Stimulated activated CD4-positive, alpha-beta T cell treated with anti-CD3 and anti-CD28 coated beads, Interleukin-4, amount 100 ng/mL, for 1 hour (primary cell): ENCODE data around the gene RNF123.
"Not testable (repeated sequence)": the region's sequence is repeated elsewhere in the genome, so short reads cannot be mapped to it uniquely, and the experiment has no call there.

Experiments
- DNase-seq: peaks from one replicate; pipeline ENCODE4 v3.0.0-alpha.2; 2020

Gene RNF123

DNA sequence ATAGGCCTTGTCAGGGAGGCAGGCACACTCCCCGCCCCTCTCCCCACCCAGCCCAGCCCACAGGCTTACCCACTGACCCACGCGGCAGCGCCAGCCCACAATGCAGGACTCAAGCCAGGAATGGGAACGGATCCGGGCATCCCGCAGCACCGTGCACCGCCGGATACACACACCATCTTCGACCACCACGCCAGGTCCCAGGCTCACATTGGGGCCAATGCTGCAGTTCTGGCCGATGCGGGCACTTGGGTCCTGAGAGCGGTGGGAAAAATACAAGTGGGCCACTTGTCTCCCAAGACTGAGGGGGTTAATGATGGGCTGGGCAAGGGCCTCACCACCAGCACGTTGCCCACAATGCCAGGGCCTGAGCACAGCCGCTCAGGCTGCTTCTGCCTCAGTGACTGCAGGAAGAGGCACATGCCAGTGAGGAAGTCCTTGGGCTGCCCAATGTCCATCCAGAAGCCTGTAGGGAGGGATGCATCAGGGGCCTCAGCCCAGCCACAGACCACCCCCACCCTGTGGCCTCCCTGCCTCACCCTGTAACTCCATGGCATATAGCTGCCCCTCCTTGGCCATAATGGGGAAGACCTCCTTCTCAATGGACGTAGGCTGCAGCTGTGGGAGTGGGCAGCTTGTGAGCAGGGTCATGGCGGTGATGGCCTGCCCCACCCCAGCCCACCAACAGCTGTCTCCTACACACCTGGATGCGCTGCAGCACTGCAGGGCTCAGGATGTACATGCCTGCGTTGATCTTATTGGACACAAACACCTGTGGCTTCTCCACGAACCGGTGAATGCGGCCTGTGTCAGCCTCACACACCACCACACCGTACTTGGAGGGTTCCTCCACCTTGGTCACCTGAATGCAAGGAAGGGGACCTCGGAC, 32.8 kb downstream of the RNF123 start:
- DNase-seq: no peak

DNA sequence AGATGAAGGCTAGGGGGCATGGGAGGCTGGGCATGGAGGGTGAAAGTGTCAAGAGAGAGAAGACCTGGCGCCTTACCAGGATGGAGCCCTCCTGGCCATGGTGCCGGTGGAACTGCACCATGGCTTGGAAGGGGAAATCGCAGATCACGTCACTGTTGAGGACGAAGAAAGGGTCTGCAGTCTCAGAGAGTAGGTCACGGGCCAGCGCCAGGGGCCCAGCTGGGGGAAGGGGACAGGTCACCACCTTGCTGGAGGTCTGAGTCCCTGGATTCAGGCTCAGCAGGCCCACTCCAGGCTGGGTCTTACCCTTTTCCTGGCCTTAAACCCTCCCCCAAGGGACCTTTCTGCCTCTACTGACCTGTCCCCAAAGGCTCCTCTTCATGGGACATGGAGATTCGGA, 33.5 kb downstream of the RNF123 start:
- DNase-seq: no peak

DNA sequence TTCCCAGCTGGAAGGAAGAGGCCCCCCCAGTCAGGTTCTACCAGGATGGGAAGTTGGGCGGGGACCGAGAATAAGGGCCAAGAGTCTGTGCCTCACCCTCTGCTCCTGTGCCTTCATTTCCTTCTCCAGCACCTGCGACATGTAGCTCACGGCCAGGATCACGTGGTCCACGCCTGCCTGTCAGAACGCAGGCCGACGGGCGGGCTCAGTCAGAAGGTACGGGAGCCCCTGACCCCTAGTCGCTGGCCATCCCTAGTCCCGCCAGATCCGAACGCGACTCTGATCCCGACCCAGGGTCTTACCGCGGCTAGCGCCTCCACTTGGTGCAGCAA, 33.9 kb downstream of the RNF123 start:
- DNase-seq: peak; percentile 57

DNA sequence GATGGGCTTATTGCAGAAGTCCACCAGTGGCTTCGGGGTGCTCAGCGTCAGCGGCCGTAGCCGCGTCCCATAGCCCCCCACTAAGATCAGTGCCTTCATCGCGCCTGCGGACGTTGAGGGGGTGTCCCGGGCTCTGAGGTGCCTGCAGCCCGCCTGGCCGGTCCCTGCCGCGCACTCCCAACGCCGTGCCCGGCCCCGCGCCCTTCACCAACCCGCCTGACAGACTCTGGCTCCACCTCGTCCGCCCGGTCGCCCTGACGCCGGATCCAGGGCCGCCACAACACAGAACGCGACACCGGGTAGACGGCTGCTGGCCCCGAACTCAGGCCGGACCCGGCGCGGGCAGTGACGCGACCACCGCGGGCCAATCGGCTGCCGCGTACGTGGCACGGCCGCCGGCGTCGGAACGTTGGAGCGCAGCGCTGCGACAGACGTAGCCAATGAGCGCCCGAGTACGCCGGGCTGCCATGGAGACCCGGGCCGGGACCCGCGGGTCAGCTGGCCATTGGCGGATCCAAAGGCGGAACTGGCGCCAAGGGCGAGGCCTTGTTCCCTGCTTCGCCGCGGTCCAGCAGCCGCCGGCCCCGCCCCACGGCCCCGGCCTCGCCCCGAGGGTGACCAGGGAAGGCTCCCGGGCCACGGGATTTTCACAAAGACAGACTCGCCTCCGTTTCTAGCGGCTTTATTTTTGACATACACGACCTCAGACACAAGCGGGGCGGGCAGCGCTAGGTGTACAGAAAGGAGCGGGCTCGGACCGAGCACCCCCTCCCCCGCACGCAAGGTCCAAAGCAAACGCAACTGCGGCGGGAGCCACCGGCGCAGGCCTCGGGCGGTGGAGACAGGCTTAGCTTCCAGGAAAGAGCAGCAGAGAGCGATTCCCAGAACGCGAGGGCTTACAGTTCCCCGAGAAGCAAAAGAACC, 34.5 kb downstream of the RNF123 start, which contains the start of gene GMPPB:
Gene GMPPB, minus strand, starts transcription at position 324 of the 924 bp plus-strand sequence. Its CDS starts 225 bp downstream, at position 99.
- DNase-seq: peak; percentile 92

DNA sequence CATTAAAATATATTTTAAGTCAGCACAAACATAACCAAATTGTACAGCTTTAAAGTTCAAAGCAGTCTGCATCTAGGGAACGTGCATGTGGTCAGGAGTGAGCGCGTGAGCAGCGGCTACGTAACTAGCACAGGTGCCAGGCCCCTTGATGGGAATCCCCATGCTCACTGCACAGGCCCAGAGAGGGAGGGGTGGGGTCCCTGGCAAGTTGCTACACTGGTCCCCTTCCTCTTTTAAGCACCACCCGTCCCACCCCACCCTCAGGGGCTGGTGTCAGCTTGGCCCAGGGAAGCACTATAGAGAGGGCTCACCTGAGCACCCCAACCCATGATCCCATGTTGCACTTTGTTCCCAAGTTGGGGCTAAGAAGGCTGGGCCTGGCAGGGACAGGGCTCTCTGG, 35.2 kb downstream of the RNF123 start:
- DNase-seq: no peak

DNA sequence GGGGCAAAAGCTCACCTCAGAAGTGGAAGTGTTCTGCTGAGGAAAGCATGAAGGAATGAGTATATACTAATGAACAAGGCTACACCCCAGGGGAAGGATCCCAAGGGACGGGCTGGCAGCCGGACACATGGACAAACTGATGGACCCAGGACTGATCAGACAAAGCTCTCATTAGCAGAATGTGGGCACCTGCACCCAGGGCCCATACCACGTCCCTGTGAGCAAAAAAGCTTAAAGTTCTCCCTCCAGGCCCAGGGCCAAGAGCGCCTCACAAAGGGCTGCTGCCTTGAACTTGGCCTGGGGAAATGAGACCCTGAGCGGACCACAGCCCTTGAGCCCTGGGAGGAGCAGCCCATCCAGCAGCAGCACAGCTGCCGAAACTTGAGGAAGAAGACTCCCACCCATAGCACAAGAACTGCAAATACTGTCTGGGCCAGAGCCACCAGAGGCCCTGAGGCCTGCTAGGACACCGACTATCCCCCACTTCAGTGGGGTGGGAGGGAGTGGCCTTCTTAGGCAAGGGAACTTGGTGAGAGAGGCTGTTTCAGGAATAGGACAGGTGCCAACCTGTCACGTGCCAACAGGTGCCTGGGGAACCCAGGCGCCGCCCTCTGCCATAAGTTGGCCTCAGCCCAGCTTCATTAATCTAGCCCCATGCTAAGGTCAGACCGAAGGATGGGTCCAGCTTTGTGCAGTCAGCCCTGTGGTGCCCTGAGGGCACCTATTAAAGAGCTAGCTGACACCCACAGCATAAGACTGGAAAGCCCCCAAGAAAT, 36.7 kb downstream of the RNF123 start:
- no peak for DNase-seq

DNA sequence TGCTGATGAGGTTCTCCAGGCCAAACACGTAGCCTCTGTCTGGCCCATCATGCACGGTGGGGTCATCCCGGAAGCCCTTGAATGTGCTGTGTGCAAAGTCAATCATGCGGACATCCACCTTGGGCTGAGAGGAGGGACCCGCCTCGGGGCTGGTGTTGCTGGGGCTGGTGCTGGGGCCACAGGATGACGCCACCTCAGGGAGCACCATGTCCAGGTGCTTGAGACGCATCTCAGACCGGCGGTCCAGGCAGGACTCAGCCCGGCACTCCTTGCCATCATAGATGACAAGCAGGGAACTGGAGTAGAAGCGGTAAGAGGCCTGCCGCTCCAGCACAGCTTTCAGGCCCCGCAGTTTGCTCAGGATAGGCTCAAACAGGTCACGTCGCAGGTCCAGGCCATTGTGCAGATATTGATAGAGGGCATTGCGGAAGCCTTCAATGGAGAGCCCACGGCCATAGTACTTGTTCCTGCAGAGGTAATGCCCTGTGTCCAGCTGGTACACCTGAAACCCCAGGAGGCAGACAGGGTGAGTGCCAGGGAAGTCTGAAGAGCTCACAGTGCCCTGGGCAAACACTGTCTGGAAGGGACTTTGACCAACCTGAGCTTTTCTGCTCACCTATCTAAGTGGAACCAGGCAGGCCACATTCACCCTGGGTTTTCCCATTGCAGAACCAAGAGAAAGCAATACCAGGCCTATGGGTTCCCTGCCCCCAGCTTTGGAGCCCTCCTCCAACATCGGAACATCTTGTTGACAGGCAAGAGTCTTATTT, 38.0 kb downstream of the RNF123 start:
- no peak for DNase-seq

DNA sequence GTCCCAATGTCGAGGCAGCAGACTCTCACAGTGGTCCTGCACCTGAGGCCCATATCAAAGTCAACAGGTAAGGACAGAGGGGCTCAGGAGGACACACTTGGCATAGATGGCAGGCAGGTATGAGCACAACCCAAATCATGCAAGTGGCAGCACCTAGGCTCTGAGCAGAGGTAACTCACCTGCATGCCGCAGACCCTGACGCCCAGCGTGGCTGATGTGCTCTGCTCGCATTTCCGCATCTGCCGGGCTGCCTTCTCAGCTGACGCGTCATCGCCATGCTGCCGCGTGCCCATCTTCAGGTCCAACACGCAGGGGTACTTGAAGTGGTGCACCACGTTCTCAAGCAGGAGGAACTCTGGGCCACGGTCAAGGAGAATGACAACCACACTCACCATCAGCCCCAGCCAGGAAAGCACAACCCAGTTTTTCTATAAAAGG, 38.6 kb downstream of the RNF123 start:
- DNase-seq: no peak

DNA sequence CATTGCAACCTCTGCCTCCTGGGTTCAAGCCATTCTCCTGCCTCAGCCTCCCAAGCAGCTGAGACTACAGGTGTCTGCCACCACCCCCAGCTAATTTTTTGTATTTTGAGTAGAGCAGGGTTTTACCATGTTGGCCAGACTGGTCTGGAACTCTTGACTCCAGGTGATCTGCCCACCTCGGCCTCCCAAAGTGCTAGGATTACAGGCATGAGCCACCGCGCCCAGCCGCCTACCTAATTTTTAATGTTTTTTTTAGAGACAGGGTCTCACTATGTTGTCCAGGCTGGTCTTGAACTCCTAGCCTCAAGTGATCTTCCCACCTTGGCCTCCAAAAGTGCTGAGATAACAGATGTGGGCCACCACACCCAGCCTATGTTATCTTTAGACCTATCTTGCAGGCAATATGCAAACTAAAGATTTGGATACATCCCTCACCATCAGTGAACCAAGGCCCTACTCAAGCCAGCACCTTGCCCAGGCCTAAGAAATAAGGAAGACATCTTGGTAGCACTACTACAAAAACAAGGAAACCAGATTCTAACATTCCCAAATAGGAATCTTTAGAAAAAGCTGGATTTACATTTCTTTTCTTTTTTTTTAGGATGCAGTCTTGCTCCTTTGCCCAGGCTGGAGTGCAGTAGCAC, 40.7 kb downstream of the RNF123 start:
- DNase-seq: no peak

DNA sequence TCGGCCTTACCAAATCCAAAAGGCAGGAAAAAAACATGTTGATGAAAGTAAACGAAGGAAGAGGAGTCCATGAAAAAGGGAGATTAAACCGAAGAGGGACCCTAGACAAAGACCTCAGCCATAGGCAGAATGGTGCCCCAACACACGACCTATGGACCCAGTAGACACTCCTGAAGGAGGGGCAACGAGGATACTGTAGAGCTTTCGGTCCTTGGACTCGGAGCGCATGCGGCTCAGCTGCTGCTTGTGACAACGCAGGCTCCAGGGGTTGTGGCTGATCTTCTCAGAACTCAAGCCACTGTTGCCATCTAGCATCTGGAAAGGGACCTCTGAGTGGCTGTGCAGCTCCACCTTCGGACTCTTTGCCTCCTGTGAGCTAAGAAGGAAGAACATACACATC, 43.2 kb downstream of the RNF123 start:
- no peak for DNase-seq

DNA sequence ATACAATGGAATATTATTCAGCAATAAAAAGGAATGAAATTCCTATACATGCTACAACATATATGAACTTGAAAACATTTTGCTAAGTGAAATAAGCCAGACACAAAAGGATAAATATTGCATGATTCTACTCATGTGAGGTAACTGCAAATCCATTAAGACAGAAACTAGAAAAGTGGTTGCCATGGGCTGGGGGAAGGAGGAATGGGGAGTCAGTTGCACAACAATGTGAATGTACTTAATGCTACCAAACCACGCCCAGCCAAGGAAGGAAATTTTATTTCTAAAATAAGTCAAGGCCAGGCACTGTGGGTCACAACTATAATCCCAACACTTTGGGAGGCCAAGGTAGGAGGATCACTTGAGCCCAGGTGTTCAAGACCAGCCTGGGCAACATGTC, 44.2 kb downstream of the RNF123 start:
- no peak for DNase-seq

DNA sequence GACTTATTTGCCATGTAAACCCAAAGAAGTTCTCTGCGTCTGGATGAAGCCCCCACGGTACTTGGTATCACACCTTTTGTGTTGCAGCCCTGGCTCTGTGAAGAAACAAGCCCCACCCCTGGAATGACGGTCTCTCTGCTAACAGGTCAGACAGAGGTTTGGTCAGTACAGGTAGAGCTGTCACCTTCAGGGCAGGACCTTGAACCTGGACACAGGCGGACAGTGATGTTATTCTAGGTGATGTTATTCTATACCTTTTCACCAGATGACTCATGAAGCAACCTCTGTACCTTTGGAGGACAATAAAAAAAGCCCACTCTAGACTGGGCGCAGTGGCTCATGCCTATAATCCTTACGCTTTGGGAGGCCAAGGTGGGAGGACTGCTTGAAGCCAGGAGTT, 45.4 kb downstream of the RNF123 start:
- no peak for DNase-seq

DNA sequence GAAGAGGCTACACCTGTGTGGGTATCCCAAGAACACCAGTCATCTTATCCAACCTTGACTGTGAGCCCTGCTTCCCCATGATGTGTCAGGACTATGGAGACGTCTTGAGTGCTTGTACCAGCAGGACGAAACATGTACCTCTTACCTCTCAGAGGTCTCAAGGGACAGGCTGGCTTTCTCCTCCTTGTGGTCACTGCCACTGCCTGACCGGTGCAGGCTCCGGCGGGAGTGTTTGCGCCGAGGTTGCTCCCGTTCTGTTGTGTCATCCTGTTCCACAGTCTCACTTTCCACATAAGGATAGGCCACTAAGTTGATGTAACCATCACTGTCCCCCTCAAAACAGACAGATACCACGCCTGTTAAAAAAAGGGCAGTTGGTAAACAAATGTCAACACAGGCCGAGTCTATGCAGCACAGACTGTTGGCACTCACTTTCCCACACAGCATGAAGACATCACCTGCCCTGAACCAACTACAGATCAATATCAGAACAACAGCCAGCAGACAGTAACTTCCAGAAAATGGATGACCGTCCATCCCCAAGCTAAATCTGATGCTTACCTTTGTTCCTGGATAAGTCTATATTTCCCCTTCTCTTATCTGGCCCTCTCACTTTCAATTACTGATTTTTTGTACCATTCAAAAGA, 48.8 kb downstream of the RNF123 start:
- no peak for DNase-seq

DNA sequence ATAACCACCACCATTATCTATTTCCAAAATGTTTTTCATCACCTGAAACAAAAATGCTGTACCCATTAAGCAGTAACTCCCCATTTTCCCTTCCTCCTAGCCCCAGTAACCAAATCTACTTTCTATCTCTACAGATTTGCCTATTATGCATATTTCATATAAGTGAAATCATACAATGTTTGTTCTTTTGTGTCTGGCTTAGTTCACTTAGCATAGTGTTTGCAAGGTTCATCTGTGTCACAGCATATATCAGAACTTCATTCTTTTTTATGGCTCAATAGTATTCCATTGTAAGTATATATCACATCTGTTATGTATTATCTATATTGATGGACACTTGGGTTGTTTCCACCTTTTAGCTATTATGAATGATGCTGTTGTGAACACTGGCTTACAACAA, 51.1 kb downstream of the RNF123 start:
- DNase-seq: no peak

DNA sequence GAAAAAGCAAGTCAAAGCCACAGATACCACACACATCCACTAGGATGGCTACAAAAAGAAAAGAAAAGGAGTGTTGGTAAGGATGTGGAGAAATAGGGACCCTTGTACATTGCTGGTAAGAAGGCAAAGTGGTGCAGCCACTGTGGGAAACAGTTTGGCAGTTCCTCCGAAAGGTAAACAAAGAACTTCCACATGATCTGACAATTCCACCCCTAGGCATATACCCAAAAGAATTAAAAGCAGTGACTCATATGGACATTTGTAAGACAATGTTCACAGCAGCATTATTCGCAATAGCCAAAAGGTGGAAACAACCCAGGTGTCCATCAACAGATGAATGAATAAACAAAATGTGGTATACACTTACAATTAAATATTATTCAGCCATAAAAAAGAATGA, 56.6 kb downstream of the RNF123 start:
- no peak for DNase-seq

DNA sequence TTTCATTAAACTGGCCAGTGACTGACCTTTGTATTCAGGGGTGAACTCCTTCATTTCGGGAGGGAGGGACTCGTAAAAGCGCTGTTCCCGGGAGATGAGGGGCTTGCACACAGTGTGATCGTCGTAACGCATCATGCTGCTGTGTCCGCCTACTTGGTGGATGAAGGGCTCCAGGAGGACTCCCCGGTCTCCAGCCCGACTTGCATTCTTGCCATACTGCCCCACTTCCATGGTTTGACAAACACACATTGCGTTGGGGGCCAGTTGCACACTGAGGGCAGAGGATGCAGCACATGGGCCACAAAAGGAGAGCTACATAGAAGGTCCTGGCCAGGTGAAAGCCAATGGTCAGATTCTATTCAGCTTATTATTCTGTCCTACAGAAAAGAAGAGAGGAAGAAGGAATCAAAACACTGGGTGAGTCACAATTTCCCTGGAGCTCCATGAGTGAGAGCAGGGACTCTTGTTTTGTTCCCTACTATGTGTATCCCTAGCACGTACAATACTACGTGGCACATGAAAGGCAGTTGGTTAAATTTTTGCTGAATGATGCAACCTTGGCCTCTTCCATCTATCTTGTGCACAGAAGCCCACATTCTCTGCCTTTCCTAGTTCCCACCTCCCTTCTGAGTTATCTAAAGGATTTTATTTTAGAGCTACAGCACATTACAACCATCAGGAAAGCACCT, 58.6 kb downstream of the RNF123 start:
- DNase-seq: no peak

DNA sequence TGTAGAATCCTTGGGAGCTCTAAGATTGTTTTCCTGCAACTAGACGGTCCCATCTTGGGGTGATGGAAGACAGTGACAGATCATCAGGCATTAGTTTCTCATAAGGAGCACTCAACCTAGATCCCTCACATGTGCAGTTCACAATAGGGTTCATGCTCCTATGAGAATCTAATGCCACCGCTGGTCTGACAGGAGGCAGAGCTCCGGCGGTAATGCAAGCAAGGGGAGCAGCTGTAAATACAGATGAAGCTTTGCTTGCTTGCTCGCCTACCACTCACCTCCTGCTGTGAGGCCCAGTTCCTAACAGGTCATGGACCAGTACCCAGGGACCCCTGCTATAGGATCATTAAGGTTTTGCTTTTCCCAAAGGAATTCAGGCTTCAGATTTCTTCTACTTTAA, 59.5 kb downstream of the RNF123 start:
- DNase-seq: not testable (repeated sequence)

DNA sequence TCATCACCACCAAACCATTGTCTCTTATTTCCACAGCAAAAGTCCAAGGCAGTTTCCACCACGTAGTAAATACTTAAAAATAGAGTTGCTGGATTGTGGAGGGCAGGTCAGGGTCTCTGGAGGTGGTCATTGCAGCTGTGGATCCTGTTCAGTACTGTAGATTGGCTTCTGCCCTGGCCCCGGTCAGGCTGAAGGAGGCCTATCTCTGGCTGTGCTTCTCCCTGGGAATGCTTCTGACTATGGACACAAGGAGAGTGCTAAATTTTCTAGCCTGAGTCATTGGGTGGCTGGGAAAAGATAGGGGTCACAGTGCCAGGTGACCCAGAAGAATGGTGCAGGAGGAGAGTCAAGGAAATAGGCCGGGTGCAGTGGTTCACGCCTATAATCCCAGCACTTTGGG, 60.7 kb downstream of the RNF123 start:
- no peak for DNase-seq

DNA sequence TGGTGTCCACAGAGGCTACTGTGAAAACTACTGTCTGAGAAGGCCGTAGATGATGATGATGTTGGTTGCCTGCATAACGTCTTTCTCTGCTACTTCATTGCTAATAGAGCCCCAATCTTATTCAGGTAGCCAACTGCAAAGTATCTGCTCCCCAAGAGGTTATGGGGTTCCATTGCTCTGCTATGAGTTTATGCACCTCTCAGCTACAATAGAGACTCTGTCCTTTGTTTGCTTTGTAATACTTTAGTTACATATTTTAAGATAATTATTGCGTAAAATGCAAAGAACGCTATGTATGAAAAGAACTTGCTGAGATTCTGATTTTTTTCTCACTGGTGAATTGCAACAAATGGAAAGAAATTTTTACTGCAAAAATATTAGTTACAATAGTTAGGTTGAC, 62.1 kb downstream of the RNF123 start:
- no peak for DNase-seq

DNA sequence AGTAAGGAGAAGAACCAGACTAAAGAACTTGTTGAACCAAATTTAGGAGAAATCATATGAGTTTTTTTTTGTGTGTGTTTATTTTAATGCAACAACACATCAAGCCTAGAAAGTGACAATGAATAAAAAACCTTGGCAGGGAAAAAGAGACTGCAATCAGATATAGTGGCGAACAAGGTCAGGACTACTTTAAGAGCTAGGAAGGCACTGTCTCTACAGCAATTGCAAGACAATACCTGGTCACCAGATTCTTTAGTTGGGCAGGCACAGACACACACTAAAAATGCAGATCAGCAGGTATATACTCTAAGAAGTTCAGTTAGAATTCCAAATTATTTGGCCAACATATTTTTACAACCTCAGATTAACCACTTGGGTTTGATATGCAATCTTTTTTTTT, 65.2 kb downstream of the RNF123 start:
- no peak for DNase-seq

DNA sequence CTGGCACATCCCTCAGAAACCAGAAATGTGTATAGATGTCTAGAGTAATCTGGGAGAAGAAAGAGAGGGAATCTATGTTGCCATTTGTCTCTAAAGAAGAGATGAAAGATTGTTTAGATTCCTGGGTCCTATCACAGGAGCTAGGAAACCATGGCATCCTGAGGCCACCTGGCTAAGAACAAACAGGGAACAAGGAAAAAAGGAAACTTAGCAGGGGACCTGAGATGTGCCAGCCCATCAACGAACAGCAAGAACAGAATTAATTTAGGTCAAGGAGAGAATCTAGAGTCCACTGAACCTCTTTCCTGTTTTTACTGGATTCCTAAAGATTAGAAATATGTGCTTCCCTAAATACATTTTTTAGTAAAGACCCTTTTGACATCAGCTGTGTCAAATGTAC, 66.7 kb downstream of the RNF123 start:
- no peak for DNase-seq
